SU-DHL-6 (cell line): Measurements from ENCODE around the gene HOPX.

Source experiments
- H2AFZ ChIP-seq: fragments of 200-600 bp; sonication (generic); 2 replicates; pipeline ENCODE4 v1.6.1; 2014; ENCODE audit warnings: low read depth, mild to moderate bottlenecking, moderate library complexity, mixed read lengths, antibody characterized with exemption, low read length; ENCODE audit not compliant: severe bottlenecking
- H3F3A ChIP-seq: fragments of 200-600 bp; shearing (Covaris generic); 2 replicates; pipeline ENCODE4 v1.6.0; 2016; ENCODE audit warnings: antibody characterized with exemption, mild to moderate bottlenecking; ENCODE audit not compliant: insufficient read depth
- H3K27ac ChIP-seq: fragments of 200-600 bp; sonication (generic); 2 replicates; pipeline ENCODE4 v1.5.1; 2016; ENCODE audit warnings: low read depth, mild to moderate bottlenecking, low read length, moderate library complexity, mixed read lengths
- H3K27me3 ChIP-seq: fragments of 200-600 bp; sonication (generic), shearing (Covaris generic); 2 replicates; pipeline ENCODE4 v1.6.0; 2014; ENCODE audit warnings: mild to moderate bottlenecking, low read length
- H3K36me3 ChIP-seq: fragments of 200-600 bp; sonication (generic); 2 replicates; pipeline ENCODE4 v1.6.1; 2014; ENCODE audit warnings: mild to moderate bottlenecking, low read length, mixed read lengths
- H3K4me2 ChIP-seq: fragments of 300-600, 200-600 bp; shearing (Covaris generic), sonication (generic); 2 replicates; pipeline ENCODE4 v1.6.0; 2014; ENCODE audit warnings: low read length, low read depth, mild to moderate bottlenecking; ENCODE audit not compliant: poor library complexity, severe bottlenecking
- H3K4me3 ChIP-seq: fragments of 200-600 bp; sonication (generic); 2 replicates; pipeline ENCODE4 v1.5.1; 2014; ENCODE audit warnings: antibody characterized with exemption, low read length, mild to moderate bottlenecking, mixed read lengths; ENCODE audit not compliant: insufficient read depth, poor library complexity, severe bottlenecking
- H3K79me2 ChIP-seq: fragments of 200-600 bp; sonication (generic); 2 replicates; pipeline ENCODE4 v1.6.1; 2014; ENCODE audit warnings: mild to moderate bottlenecking, low read length, moderate library complexity; ENCODE audit not compliant: insufficient read depth
- H3K9ac ChIP-seq: fragments of 200-600 bp; sonication (generic); 2 replicates; pipeline ENCODE4 v1.7.0; 2014; ENCODE audit warnings: mild to moderate bottlenecking, low read length
- H3K9me2 ChIP-seq: fragments of 200-600 bp; sonication (generic); replicated peaks from 2 replicates; pipeline ENCODE4 v1.6.1; 2014; ENCODE audit warnings: low read length; ENCODE audit not compliant: insufficient read depth
- H3K9me3 ChIP-seq: fragments of 200-600 bp; sonication (generic); 2 replicates; pipeline ENCODE4 v1.6.1; 2014; ENCODE audit warnings: low read length, mixed read lengths; ENCODE audit not compliant: insufficient read depth
- H4K20me1 ChIP-seq: fragments of 200-600 bp; sonication (generic); 2 replicates; pipeline ENCODE4 v1.6.1; 2014; ENCODE audit warnings: low read depth, mild to moderate bottlenecking, antibody characterized with exemption, low read length, moderate library complexity, mixed read lengths
- CTCF ChIP-seq: fragments of 200-600 bp; sonication (generic); IDR thresholded peaks from one replicate; pipeline ENCODE4 v1.5.1; 2017; ENCODE audit warnings: antibody characterized with exemption, mild to moderate bottlenecking, low read length, moderate library complexity; ENCODE audit not compliant: insufficient read depth, poor library complexity, severe bottlenecking
- EZH2phosphoT487 ChIP-seq: fragments of 200-600 bp; sonication (generic), shearing (Covaris generic); conservative IDR thresholded peaks from 2 replicates; pipeline ENCODE4 v1.6.1; 2018; ENCODE audit warnings: mild to moderate bottlenecking, antibody characterized with exemption, low read length, moderate library complexity, mixed read lengths

Gene HOPX, protein sequence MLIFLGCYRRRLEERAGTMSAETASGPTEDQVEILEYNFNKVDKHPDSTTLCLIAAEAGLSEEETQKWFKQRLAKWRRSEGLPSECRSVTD

GRCh38 chr4:56681158-56681852, at the start of gene HOPX:
Gene HOPX (minus strand): TSS chr4:56681296. CDS start chr4:56657816, 23,480 bp downstream.
- Histone ChIP-seq H3K79me2 (no peaks in the 10 kb centered on the region), H3K27me3 (no peaks in the 10 kb centered on the region), H3K27ac (no peak within 1 kb of the TSS), H3K36me3 (no peaks in the 10 kb centered on the region), H3K9me2 (no peaks in the 10 kb centered on the region), H3K9me3 (no peaks in the 10 kb centered on the region), H3F3A (no peaks in the 10 kb centered on the region), H3K4me2 (no peak within 1 kb of the TSS), H2AFZ (no peak within 1 kb of the TSS), H3K9ac (no peak within 1 kb of the TSS), H3K4me3 (no peak within 1 kb of the TSS), H4K20me1 (no peaks in the 10 kb centered on the region)
- no peak for TF ChIP-seq EZH2phosphoT487
- TF ChIP-seq CTCF = no peak

GRCh38 chr4:56730097-56730496, 49.0 kb upstream of the HOPX start:
- no peaks in the 10 kb centered on the region for H3K79me2 ChIP-seq
- no peaks in the 10 kb centered on the region for H3K9me3 ChIP-seq
- TF ChIP-seq CTCF = no peak
- TF ChIP-seq EZH2phosphoT487 = no peak
- no peaks in the 10 kb centered on the region for H3K9me2 ChIP-seq
- no peak overlapping the region for H3K27ac ChIP-seq
- H3K4me3 ChIP-seq = no peak overlapping the region
- H4K20me1 ChIP-seq = no peaks in the 10 kb centered on the region
- H2AFZ ChIP-seq = no peak overlapping the region
- no peaks in the 10 kb centered on the region for H3F3A ChIP-seq
- no peak overlapping the region for H3K4me2 ChIP-seq
- no peak overlapping the region for H3K9ac ChIP-seq
- no peaks in the 10 kb centered on the region for H3K27me3 ChIP-seq
- H3K36me3 ChIP-seq = no peaks in the 10 kb centered on the region

DNA sequence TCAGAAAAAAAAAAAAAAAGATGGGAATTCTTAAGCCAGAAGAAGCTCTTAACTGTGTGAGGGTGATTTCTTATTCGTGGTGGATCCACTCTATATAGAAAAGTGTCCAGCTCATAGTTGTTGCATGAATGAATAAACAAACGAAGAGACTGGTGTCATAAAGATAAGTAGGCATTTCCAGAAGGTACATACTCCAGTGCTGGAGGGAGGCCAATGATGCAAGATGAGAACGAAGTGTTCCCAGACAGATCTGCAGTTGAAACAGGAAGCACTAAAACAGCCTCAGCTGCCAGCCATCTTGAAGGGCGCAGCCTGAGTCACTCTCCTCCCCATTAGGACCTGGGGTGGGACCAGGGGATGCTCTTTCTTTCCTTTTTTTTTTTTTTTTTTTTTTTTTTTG, 47.4 kb upstream of the HOPX start:
- H3K27me3 ChIP-seq = no peaks in the 10 kb centered on the region
- no peak overlapping the region for H3K9ac ChIP-seq
- no peak overlapping the region for H3K27ac ChIP-seq
- H2AFZ ChIP-seq = no peak overlapping the region
- no peaks in the 10 kb centered on the region for H3K36me3 ChIP-seq
- H3K79me2 ChIP-seq = no peaks in the 10 kb centered on the region
- no peak overlapping the region for H3K4me2 ChIP-seq
- H3K9me3 ChIP-seq = no peaks in the 10 kb centered on the region
- H3F3A ChIP-seq = no peaks in the 10 kb centered on the region
- no peaks in the 10 kb centered on the region for H4K20me1 ChIP-seq
- no peak overlapping the region for H3K4me3 ChIP-seq
- TF ChIP-seq CTCF (no peak), EZH2phosphoT487 (no peak)
- H3K9me2 ChIP-seq = no peaks in the 10 kb centered on the region
